GM19025 (cell line): ENCODE results near the gene SLC35E1.

Source experiments
- ATAC-seq: cut with Tn5 transposase; IDR thresholded peaks from one replicate; pipeline ENCODE4 v1.9.1; 2021; ENCODE audit warnings: mild to moderate bottlenecking, low read depth, moderate library complexity; ENCODE audit not compliant: unreplicated experiment

SLC35E1 gene

GRCh38 chr19:16584248-16585093, 12.3 kb upstream of the SLC35E1 start:
- ATAC-seq, result peak; percentile 46

- ATAC-seq, result no peak
Observed at GRCh38 chr19:16582486-16583261, 10.5 kb upstream of the SLC35E1 start.

- ATAC-seq, result no peak
Observed at GRCh38 chr19:16581971-16582343, 9.7 kb upstream of the SLC35E1 start.

GRCh38 chr19:16581145-16581970, 9.1 kb upstream of the SLC35E1 start:
- ATAC-seq, result no peak

- no peak for ATAC-seq
Observed at GRCh38 chr19:16579381-16579780, 7.2 kb upstream of the SLC35E1 start.

- no peak for ATAC-seq
Observed at GRCh38 chr19:16577531-16577985, 5.3 kb upstream of the SLC35E1 start.

GRCh38 chr19:16576690-16577530, 4.7 kb upstream of the SLC35E1 start:
- ATAC-seq, result no peak

- no peak for ATAC-seq
Observed at GRCh38 chr19:16575861-16576689, 3.9 kb upstream of the SLC35E1 start.

GRCh38 chr19:16575282-16575681, 3.1 kb upstream of the SLC35E1 start:
- no peak for ATAC-seq

GRCh38 chr19:16573925-16574324, 1.7 kb upstream of the SLC35E1 start:
- no peak for ATAC-seq

GRCh38 chr19:16573296-16573695, 1.1 kb upstream of the SLC35E1 start:
- no peak for ATAC-seq

GRCh38 chr19:16571822-16572331, 338 bp downstream of the SLC35E1 start:
- peak; percentile 29 for ATAC-seq

- ATAC-seq, result no peak
Observed at GRCh38 chr19:16571283-16571682, 932 bp downstream of the SLC35E1 start.

GRCh38 chr19:16569609-16570320, 2.5 kb downstream of the SLC35E1 start:
- no peak for ATAC-seq

GRCh38 chr19:16566702-16567101, 5.5 kb downstream of the SLC35E1 start:
- no peak for ATAC-seq

GRCh38 chr19:16566161-16566560, 6.1 kb downstream of the SLC35E1 start:
- no peak for ATAC-seq

GRCh38 chr19:16564842-16565241, 7.4 kb downstream of the SLC35E1 start:
- no peak for ATAC-seq

- no peak for ATAC-seq
Observed at GRCh38 chr19:16562608-16563025, 9.6 kb downstream of the SLC35E1 start.
